Measurements from ENCODE around the gene GRM7. TPM values are rescaled to one million over a fixed set of nuclear protein-coding genes. Genes with fewer than 3 reads are reported as not detected.

Gene GRM7
- total and polyA plus RNA-seq, 9 of the 15 experiments (the other 6 are each of a cell fraction or from before 2014, with no cell fraction given) = not detected

GRCh38 chr3:7503431-7503830, 642.5 kb downstream of the GRM7 start:
- H3K9me1 ChIP-seq (ENCODE audit: control insufficient read depth, insufficient read depth, low read length) = no peaks in the 10 kb centered on the region
- no peaks in the 10 kb centered on the region for H3K27me3 ChIP-seq (ENCODE audit: control insufficient read depth in 2 of 2, insufficient read depth in 2 of 2, low read length in 2 of 2)
- in situ Hi-C loops (cut with MboI) = no loop called here
- intact Hi-C loops (cut with micrococcal nuclease) = no loop called here
- no peaks in the 10 kb centered on the region for H3K9me3 ChIP-seq (replicated peaks; ENCODE audit: control insufficient read depth, insufficient read depth, low read depth, low read length)
- ChIA-PET POLR2A (no interaction called here), CTCF (ENCODE audit: low intra/inter-chr PET ratio) (no interaction called here)
- no peak overlapping the region for H3K4me2 ChIP-seq (ENCODE audit: insufficient read depth, low read length)
- ATAC-seq = no peak
- H3K27ac ChIP-seq (ENCODE audit: extremely low read depth, low read depth, low read length) = no peak overlapping the region
- no peaks in the 10 kb centered on the region for H3K36me3 ChIP-seq (ENCODE audit: control insufficient read depth, insufficient read depth, low read length)
- H4K20me1 ChIP-seq (replicated peaks; ENCODE audit: control insufficient read depth, insufficient read depth, low read length) = no peaks in the 10 kb centered on the region
- no TSS peak for BruUV-seq (replicated peaks)
- H2AFZ ChIP-seq (ENCODE audit: low read depth, low read length) = no peak overlapping the region
- no peak for TF ChIP-seq NFIX (CRISPR knock-in tag; IDR thresholded peaks at IDR 0.05; ENCODE audit: low read depth)
- TF ChIP-seq STAT6 (CRISPR knock-in tag; IDR thresholded peaks at IDR 0.05) = no peak
- TF ChIP-seq ZNF717 (CRISPR knock-in tag; IDR thresholded peaks at IDR 0.05) = no peak
- TF ChIP-seq SIN3A (IDR thresholded peaks at IDR 0.05; ENCODE audit: borderline replicate concordance in 2 of 2, control insufficient read depth in 1 of 2, low read depth in 2 of 2, low read length in 2 of 2) = no peak
- no peak for TF ChIP-seq NCOR1 (IDR thresholded peaks at IDR 0.05)
- TF ChIP-seq ZNF589 (CRISPR knock-in tag; IDR thresholded peaks at IDR 0.05; ENCODE audit: low read depth) = no peak
- no peak for TF ChIP-seq ZNF224 (CRISPR knock-in tag; IDR thresholded peaks at IDR 0.05)
- TF ChIP-seq E2F5 (CRISPR knock-in tag; IDR thresholded peaks at IDR 0.05) = no peak
- TF ChIP-seq ZNF696 (CRISPR knock-in tag; conservative IDR thresholded peaks at IDR 0.05) = no peak
- TF ChIP-seq ZNF449 (CRISPR knock-in tag; IDR thresholded peaks at IDR 0.05) = no peak
- no peak overlapping the region for H3K4me3 ChIP-seq
- no peaks in the 10 kb centered on the region for H3K4me1 ChIP-seq (replicated peaks in 1 of 2; ENCODE audit: control insufficient read depth in 2 of 2, insufficient read depth in 2 of 2, low read length in 2 of 2)
- DNase-seq (ENCODE audit: extremely low read depth in 1 of 4, low spot score in 3 of 4) = no peak
- H3K9ac ChIP-seq (ENCODE audit: insufficient read depth in 1 of 2, low read depth in 2 of 2, low read length in 2 of 2) = no peak overlapping the region
- WGBS (ENCODE audit: insufficient coverage, low coverage, missing lambda C conversion rate) = 0% methylated on average over 4 of the region's 4 CpGs
- H3K79me2 ChIP-seq (ENCODE audit: control insufficient read depth, insufficient read depth, low read length) = no peaks in the 10 kb centered on the region
- no peak for FAIRE-seq

Data from K562 (cell line).